A549 (cell line): ENCODE results near the gene AKAP8L. TPM values are rescaled to one million over a fixed set of nuclear protein-coding genes. Genes with fewer than 3 reads are reported as not detected.
"Not testable (repeated sequence)": the region's sequence is repeated elsewhere in the genome, so short reads cannot be mapped to it uniquely, and the experiment has no call there.

Source experiments
- ATAC-seq, 2 experiments: fragments of 200-7000 bp in 1 of 2; fragments of >200 bp in 1 of 2; cut with Nextera tagmentation in 1 of 2; cut with Tn5 transposase in 1 of 2; 3 replicates each; pipeline versions ENCODE4 v1.8.0 to v1.9.1; 2018 to 2020; ENCODE audit warnings: mild to moderate bottlenecking in 1 of 2, moderate library complexity in 1 of 2
- CTCF ChIA-PET: fragments of 300-600 bp; sonication (Branson Sonifier 250); formaldehyde crosslinking; extraction: SDS; loops from one replicate; lab custom pipeline; 2021; ENCODE audit warnings: antibody characterized with exemption, inconsistent platforms; lab: Yijun Ruan, JAX
- POLR2A ChIA-PET: fragments of 350-600 bp; formaldehyde crosslinking; extraction: SDS; loops from one replicate; lab custom pipeline; 2021; ENCODE audit warnings: antibody characterized with exemption, inconsistent platforms; lab: Yijun Ruan, JAX
- DNase-seq, 2 experiments: peaks; one replicate each; pipeline versions ENCODE4 v3.0.0 to v3.0.0-alpha.2; 2011 to 2016; ENCODE audit warnings: low read depth in 1 of 2, low spot score in 1 of 2
- FAIRE-seq: peaks from 2 replicates; lab custom pipeline; 2011; peaks lifted over from hg19 to GRCh38; lab: Jason Lieb, UNC
- H3K27ac ChIP-seq, 2 experiments: fragments of >200 bp; sonication (Bioruptor Twin); formaldehyde crosslinking; 3 replicates each; pipeline ENCODE4 v1.5.1; 2016 to 2017
- H3K4me1 ChIP-seq: fragments of >200 bp; sonication (Bioruptor Twin); formaldehyde crosslinking; 3 replicates; pipeline ENCODE4 v1.6.1; 2016
- H3K4me2 ChIP-seq: fragments of >200 bp; sonication (Bioruptor Twin); formaldehyde crosslinking; 3 replicates; pipeline ENCODE4 v1.6.1; 2016
- H3K4me3 ChIP-seq: fragments of >200 bp; sonication (Bioruptor Twin); formaldehyde crosslinking; 3 replicates; pipeline ENCODE4 v1.5.1; 2016
- H3K9me3 ChIP-seq: fragments of >200 bp; sonication (Bioruptor Twin); formaldehyde crosslinking; 3 replicates; pipeline ENCODE4 v1.6.1; 2016
- CBX8 ChIP-seq: fragments of 200-600 bp; sonication (generic); IDR thresholded peaks from 2 replicates; pipeline ENCODE4 v1.6.1; 2016
- CEBPB ChIP-seq, 2 experiments: fragments of >200 bp in 1 of 2; sonication (Bioruptor Twin) in 1 of 2; formaldehyde crosslinking in 1 of 2; IDR thresholded peaks; 2 replicates each; pipeline ENCODE4 v1.6.1; 2012 to 2016
- EHMT2 ChIP-seq: fragments of 200-600 bp; sonication (generic); IDR thresholded peaks from 2 replicates; pipeline ENCODE4 v1.6.1; 2016; ENCODE audit warnings: antibody characterized with exemption, low read depth, mild to moderate bottlenecking, moderate library complexity
- FOSB ChIP-seq: fragments of 250-450 bp; sonication (Bioruptor Pico); IDR thresholded peaks from 2 replicates; pipeline ENCODE4 v1.5.0; 2020; ENCODE audit warnings: mild to moderate bottlenecking, moderate library complexity
- FOSL2 ChIP-seq, 2 experiments: fragments of 450-650 bp in 1 of 2; fragments of >200 bp in 1 of 2; sonication (Bioruptor Twin) in 1 of 2; formaldehyde crosslinking; IDR thresholded peaks; 2 replicates each; pipeline versions ENCODE4 v1.5.0 to v1.6.1; 2016 to 2020; ENCODE audit warnings: mild to moderate bottlenecking in 1 of 2, moderate library complexity in 1 of 2
- GATA3 ChIP-seq: IDR thresholded peaks from 2 replicates; pipeline ENCODE4 v1.6.1; 2012; ENCODE audit warnings: borderline replicate concordance
- HEYL ChIP-seq: fragments of 250-450 bp; sonication (Bioruptor Pico); IDR thresholded peaks from 2 replicates; pipeline ENCODE4 v1.8.0; 2021; ENCODE audit warnings: mild to moderate bottlenecking, moderate library complexity
- HOXA7 ChIP-seq: fragments of 250-450 bp; sonication (Bioruptor Pico); IDR thresholded peaks from 2 replicates; pipeline ENCODE4 v1.5.0; 2020; ENCODE audit warnings: mild to moderate bottlenecking, moderate library complexity
- HOXB13 ChIP-seq: fragments of 250-450 bp; sonication (Bioruptor Pico); IDR thresholded peaks from 2 replicates; pipeline ENCODE4 v1.5.0; 2020; ENCODE audit warnings: low read depth, mild to moderate bottlenecking, moderate library complexity
- HOXB5 ChIP-seq: fragments of 250-450 bp; sonication (Bioruptor Pico); IDR thresholded peaks from 2 replicates; pipeline ENCODE4 v1.5.0; 2020; ENCODE audit warnings: mild to moderate bottlenecking, moderate library complexity
- JUN ChIP-seq, 2 experiments: fragments of >200 bp; sonication (Bioruptor Twin); formaldehyde crosslinking; IDR thresholded peaks; 2 replicates in 1 of 2; 3 replicates in 1 of 2; pipeline ENCODE4 v1.6.1; 2016 to 2017
- KDM5A ChIP-seq: fragments of 200-600 bp; sonication (generic); IDR thresholded peaks from 2 replicates; pipeline ENCODE4 v1.6.1; 2016; ENCODE audit warnings: antibody characterized with exemption, mild to moderate bottlenecking
- MAFK ChIP-seq: fragments of 450-650 bp; IDR thresholded peaks from 2 replicates; pipeline ENCODE4 v1.6.1; 2014; ENCODE audit not compliant: partially characterized antibody
- NR3C1 ChIP-seq: fragments of >200 bp; sonication (Bioruptor Twin); formaldehyde crosslinking; IDR thresholded peaks from 3 replicates; pipeline ENCODE4 v1.6.1; 2017
- RARB ChIP-seq: fragments of 250-450 bp; sonication (Bioruptor Pico); IDR thresholded peaks from 2 replicates; pipeline ENCODE4 v1.8.0; 2021; ENCODE audit warnings: mild to moderate bottlenecking, moderate library complexity
- RFX5 ChIP-seq: fragments of 450-650 bp; IDR thresholded peaks from 2 replicates; pipeline ENCODE4 v1.7.1; 2014; ENCODE audit warnings: antibody characterized with exemption, mild to moderate bottlenecking, moderate library complexity
- TFCP2L1 ChIP-seq: fragments of 250-450 bp; sonication (Bioruptor Pico); IDR thresholded peaks from 2 replicates; pipeline ENCODE4 v1.5.0; 2021; ENCODE audit warnings: mild to moderate bottlenecking
- TP53 ChIP-seq: fragments of 250-450 bp; sonication (Bioruptor Pico); IDR thresholded peaks from 2 replicates; pipeline ENCODE4 v1.5.0; 2021; ENCODE audit warnings: mild to moderate bottlenecking, moderate library complexity
- ZC3H11A ChIP-seq: fragments of 450-650 bp; IDR thresholded peaks from 2 replicates; pipeline ENCODE4 v1.6.1; 2014; ENCODE audit warnings: antibody characterized with exemption, mild to moderate bottlenecking
- WGBS: methylation state at CpG from one replicate; pipeline ENCODE4 v1.1.6; 2017; ENCODE audit errors: missing lambda C conversion rate; 5-methylcytosine and 5-hydroxymethylcytosine counted together
- polyA plus RNA-seq, 4 experiments: library from polyadenylated mRNA; depleted of rRNA in 3 of 4; stranded (reverse); fragments of >200 nt; fragmentation: RNase III in 1 of 4; extraction: RNeasy Plus Mini Kit Qiagen cat#74134 plus additional on column Dnase treatment in 1 of 4; gene quantifications; 2 replicates in 3 of 4; 3 replicates in 1 of 4; pipeline ENCODE4 v1.2.3, GENCODE V29; 2011 to 2017
- TF ChIP-seq, protein P1 (sequence below): IDR thresholded peaks from 2 replicates; pipeline ENCODE4 v1.6.1; 2012; ENCODE audit warnings: low read depth, borderline replicate concordance
- TF ChIP-seq, protein P2 (sequence below): fragments of 250-450 bp; sonication (Bioruptor Pico); IDR thresholded peaks from 2 replicates; pipeline ENCODE4 v1.5.0; 2020; ENCODE audit warnings: low read depth, mild to moderate bottlenecking, moderate library complexity
- TF ChIP-seq, protein P3 (sequence below): fragments of 150-350 bp; IDR thresholded peaks from 2 replicates; pipeline ENCODE4 v1.6.1; 2014; ENCODE audit warnings: low read depth, mild to moderate bottlenecking, low read length
- TF ChIP-seq, protein P4 (sequence below): fragments of >200 bp; sonication (Bioruptor Twin); formaldehyde crosslinking; IDR thresholded peaks from 2 replicates; pipeline ENCODE4 v1.6.1; 2016
- TF ChIP-seq, protein P5 (sequence below): fragments of 250-450 bp; sonication (Bioruptor Pico); IDR thresholded peaks from 2 replicates; pipeline ENCODE4 v1.5.0; 2021; ENCODE audit warnings: mild to moderate bottlenecking, moderate library complexity, borderline replicate concordance

AKAP8L gene
- polyA plus RNA-seq, 2 of the 4 experiments (the other 2 are of a cell fraction) = 28.4 to 42.9 TPM

DNA sequence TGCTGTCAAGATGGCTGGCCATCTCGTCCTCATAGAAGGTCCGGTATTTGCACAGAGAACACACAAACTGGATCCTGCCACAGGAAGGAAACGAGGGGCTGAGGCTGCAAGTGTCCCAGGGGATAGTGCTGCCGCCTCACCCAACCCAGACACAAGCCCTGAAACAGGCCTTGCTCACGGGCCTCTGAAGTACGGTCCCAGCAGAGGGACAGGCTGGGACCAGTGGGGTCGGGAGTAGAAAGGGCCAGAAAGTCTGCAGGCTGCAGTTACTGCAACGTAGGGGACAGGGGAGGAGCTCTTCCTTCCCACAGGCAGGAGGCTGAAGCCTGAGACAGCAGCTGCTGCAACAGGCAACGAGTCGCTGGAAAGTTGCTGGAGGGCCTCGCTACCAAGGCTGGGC is 21.0 kb downstream of the AKAP8L start:
- FAIRE-seq (no peak), ATAC-seq (no peak), DNase-seq (no peak)
- Histone ChIP-seq H3K4me3 (no peak overlapping the region), H3K27ac (no peak overlapping the region), H3K4me1 (peaks cover 8% of the 10 kb centered on the region; the same call in 1 of the 3 replicates), H3K9me3 (no peaks in the 10 kb centered on the region), H3K4me2 (no peak overlapping the region)
- TF ChIP-seq HOXB5 (CRISPR knock-in tag) (no peak), CEBPB (IDR thresholded peaks at IDR 0.05) (no peak), TFCP2L1 (CRISPR knock-in tag) (no peak), GATA3 (no peak), EHMT2 (no peak), JUN (IDR thresholded peaks at IDR 0.05) (no peak), HOXB13 (CRISPR knock-in tag) (no peak), FOSB (CRISPR knock-in tag) (no peak), RFX5 (no peak), MAFK (no peak), KDM5A (no peak)
- TF ChIP-seq, protein P1, sequence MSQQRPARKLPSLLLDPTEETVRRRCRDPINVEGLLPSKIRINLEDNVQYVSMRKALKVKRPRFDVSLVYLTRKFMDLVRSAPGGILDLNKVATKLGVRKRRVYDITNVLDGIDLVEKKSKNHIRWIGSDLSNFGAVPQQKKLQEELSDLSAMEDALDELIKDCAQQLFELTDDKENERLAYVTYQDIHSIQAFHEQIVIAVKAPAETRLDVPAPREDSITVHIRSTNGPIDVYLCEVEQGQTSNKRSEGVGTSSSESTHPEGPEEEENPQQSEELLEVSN = no peak
- TF ChIP-seq, protein P2, sequence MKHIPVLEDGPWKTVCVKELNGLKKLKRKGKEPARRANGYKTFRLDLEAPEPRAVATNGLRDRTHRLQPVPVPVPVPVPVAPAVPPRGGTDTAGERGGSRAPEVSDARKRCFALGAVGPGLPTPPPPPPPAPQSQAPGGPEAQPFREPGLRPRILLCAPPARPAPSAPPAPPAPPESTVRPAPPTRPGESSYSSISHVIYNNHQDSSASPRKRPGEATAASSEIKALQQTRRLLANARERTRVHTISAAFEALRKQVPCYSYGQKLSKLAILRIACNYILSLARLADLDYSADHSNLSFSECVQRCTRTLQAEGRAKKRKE = no peak
- TF ChIP-seq, protein P3, sequence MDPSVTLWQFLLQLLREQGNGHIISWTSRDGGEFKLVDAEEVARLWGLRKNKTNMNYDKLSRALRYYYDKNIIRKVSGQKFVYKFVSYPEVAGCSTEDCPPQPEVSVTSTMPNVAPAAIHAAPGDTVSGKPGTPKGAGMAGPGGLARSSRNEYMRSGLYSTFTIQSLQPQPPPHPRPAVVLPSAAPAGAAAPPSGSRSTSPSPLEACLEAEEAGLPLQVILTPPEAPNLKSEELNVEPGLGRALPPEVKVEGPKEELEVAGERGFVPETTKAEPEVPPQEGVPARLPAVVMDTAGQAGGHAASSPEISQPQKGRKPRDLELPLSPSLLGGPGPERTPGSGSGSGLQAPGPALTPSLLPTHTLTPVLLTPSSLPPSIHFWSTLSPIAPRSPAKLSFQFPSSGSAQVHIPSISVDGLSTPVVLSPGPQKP = no peak
- POLR2A ChIA-PET = no interaction called here
- CTCF ChIA-PET = no interaction called here
- 96% methylated on average over 7 of the region's 11 CpGs for WGBS

DNA sequence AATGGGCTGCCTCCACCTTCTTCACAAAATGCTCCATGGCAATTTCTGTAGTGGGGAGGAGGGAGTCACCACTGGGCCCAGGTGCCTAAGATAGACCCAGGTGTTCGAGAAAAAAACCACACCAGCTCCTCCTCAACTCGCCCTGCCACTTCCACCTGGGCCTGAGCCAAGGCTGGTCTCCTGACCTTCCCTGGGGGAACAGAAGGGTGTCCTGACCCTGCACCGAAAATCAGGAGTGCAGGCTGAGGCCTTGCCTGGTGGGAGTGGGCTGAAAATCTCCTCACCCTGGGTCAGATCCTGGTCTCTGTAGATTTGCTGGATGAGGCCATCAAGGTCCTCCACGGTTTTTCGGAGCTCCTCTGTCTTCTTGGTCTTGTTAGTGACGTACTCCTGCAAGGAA is 21.6 kb downstream of the AKAP8L start:
- POLR2A ChIA-PET = no interaction called here
- TF ChIP-seq NR3C1 (no peak), GATA3 (no peak), ZC3H11A (no peak), CBX8 (no peak)
- TF ChIP-seq, protein P4, sequence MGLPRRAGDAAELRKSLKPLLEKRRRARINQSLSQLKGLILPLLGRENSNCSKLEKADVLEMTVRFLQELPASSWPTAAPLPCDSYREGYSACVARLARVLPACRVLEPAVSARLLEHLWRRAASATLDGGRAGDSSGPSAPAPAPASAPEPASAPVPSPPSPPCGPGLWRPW = no peak
- TF ChIP-seq, all 56 proteins: peak for 0
- no peak for DNase-seq
- 100% methylated on average over 2 of the region's 6 CpGs for WGBS
- Histone ChIP-seq H3K9me3 (no peaks in the 10 kb centered on the region), H3K4me1 (peaks cover 8% of the 10 kb centered on the region; the same call in 1 of the 3 replicates), H3K27ac (no peak overlapping the region), H3K4me3 (no peak overlapping the region), H3K4me2 (no peak overlapping the region)
- FAIRE-seq = no peak
- CTCF ChIA-PET = interaction anchor here (0.6 kb wide), 1 partner anchor 437 kb away, joined by 3 read pairs; no protein-coding TSS in a partner anchor
- no peak for ATAC-seq

DNA sequence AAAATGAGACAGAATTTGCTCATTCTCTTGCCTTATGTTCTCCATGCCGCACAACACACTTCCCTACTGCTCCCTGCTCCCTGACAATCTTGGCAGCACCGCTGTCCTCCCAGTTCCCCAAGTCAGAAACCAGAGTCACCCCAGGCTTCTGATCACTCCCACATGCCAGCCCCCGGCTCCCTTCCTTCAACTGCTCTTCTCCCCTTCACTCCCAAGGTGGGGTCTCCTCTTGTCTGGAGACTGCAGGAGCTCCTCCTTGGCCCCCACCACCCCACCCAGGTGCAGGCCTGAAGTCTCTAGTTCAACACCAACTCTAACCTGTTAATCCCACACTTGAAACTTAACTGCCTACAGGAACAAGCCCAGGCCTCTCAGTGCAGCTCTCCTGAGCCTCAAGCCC is 22.4 kb downstream of the AKAP8L start:
- POLR2A ChIA-PET = no interaction called here
- WGBS = 92% methylated on average over 3 of the region's 3 CpGs
- Histone ChIP-seq H3K4me1 (peaks cover 8% of the 10 kb centered on the region; the same call in 1 of the 3 replicates), H3K9me3 (no peaks in the 10 kb centered on the region), H3K4me2 (no peak overlapping the region), H3K4me3 (no peak overlapping the region)
- no peak for DNase-seq
- no peak for FAIRE-seq
- TF ChIP-seq HOXB13 (CRISPR knock-in tag) (no peak), JUN (IDR thresholded peaks at IDR 0.05) (no peak), RARB (CRISPR knock-in tag) (no peak), HEYL (CRISPR knock-in tag) (no peak), ZC3H11A (no peak), CBX8 (no peak), TP53 (CRISPR knock-in tag) (no peak), CEBPB (IDR thresholded peaks at IDR 0.05) (no peak), FOSL2 (IDR thresholded peaks at IDR 0.05) (no peak), FOSL2 (CRISPR knock-in tag; IDR thresholded peaks at IDR 0.05) (no peak), HOXA7 (no peak)
- TF ChIP-seq, protein P4 = no peak
- TF ChIP-seq, protein P5, sequence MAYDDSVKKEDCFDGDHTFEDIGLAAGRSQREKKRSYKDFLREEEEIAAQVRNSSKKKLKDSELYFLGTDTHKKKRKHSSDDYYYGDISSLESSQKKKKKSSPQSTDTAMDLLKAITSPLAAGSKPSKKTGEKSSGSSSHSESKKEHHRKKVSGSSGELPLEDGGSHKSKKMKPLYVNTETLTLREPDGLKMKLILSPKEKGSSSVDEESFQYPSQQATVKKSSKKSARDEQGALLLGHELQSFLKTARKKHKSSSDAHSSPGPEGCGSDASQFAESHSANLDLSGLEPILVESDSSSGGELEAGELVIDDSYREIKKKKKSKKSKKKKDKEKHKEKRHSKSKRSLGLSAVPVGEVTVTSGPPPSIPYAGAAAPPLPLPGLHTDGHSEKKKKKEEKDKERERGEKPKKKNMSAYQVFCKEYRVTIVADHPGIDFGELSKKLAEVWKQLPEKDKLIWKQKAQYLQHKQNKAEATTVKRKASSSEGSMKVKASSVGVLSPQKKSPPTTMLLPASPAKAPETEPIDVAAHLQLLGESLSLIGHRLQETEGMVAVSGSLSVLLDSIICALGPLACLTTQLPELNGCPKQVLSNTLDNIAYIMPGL (CRISPR knock-in tag) = no peak
- TF ChIP-seq, all 56 proteins: peak for 0
- no peak overlapping the region for H3K27ac ChIP-seq
- no peak for ATAC-seq
- CTCF ChIA-PET = interaction anchor here (1.2 kb wide), 1 partner anchor 17 kb away, joined by 3 read pairs; the partner anchor contains the start of gene AKAP8

DNA sequence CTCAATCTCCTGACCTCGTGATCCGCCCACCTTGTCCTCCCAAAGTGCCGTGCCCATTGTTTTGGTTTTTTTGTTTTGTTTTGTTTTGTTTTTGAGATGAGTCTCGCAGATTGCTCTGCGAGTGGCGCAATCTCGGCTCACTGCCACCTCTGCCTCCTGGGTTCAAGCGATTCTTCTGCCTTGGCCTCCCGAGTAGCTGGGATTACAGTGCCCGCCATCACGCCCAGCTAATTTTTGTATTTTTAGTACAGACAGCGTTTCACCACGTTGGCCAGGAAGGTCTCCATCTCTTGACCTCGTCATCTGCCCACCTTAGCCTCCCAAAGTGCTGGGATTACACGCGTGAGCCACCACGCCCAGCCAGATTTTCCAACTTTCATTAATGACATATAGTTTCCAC is 23.5 kb downstream of the AKAP8L start:
- DNase-seq, ATAC-seq, H3K27ac ChIP-seq, FAIRE-seq, H3K4me1 ChIP-seq, H3K4me3 ChIP-seq, H3K4me2 ChIP-seq, H3K9me3 ChIP-seq: not testable (repeated sequence)
- WGBS = 97% methylated on average over 17 of the region's 17 CpGs
- ChIA-PET POLR2A (interaction anchor here (0.7 kb wide), 1 partner anchor 14 kb away, joined by 3 read pairs; no protein-coding TSS in a partner anchor), CTCF (interaction anchor here (1.2 kb wide), 1 partner anchor 15 kb away, joined by 3 read pairs; the partner anchor contains the start of gene AKAP8)
